ENCODE results near the gene MYRIP.

Gene MYRIP

GRCh38 chr3:40116478-40117177 lies 307.2 kb downstream of the MYRIP start:
- DNase-seq = no peak
- peaks cover 34% of the 10 kb centered on the region for H3K4me1 Mint-ChIP-seq
- peaks cover 7% of the 10 kb centered on the region for H3K27me3 Mint-ChIP-seq (ENCODE audit: low read depth, poor library complexity)
- no peak overlapping the region for H3K27ac Mint-ChIP-seq
- H3K9me3 Mint-ChIP-seq = no peaks in the 10 kb centered on the region
- no peak for TF ChIP-seq CTCF (IDR thresholded peaks at IDR 0.05)
- H3K4me3 Mint-ChIP-seq = no peak overlapping the region
- H3K36me3 Mint-ChIP-seq (ENCODE audit: low read depth) = no peaks in the 10 kb centered on the region

GRCh38 chr3:40118091-40118490 lies 308.7 kb downstream of the MYRIP start:
- Mint-ChIP-seq H3K36me3 (ENCODE audit: low read depth) (no peaks in the 10 kb centered on the region), H3K9me3 (no peaks in the 10 kb centered on the region)

GRCh38 chr3:40120067-40120692 lies 310.8 kb downstream of the MYRIP start:
- no peaks in the 10 kb centered on the region for H3K9me3 Mint-ChIP-seq
- no peaks in the 10 kb centered on the region for H3K36me3 Mint-ChIP-seq (ENCODE audit: low read depth)
- no peak for DNase-seq
- peaks cover 6% of the 10 kb centered on the region for H3K27me3 Mint-ChIP-seq (ENCODE audit: low read depth, poor library complexity)
- peaks cover 34% of the 10 kb centered on the region for H3K4me1 Mint-ChIP-seq
- H3K27ac Mint-ChIP-seq = peak overlapping the region; percentile 75
- no peak for TF ChIP-seq CTCF (IDR thresholded peaks at IDR 0.05)
- peak overlapping the region; percentile 32 for H3K4me3 Mint-ChIP-seq

More at GRCh38 chr3:40118091-40118490, 308.7 kb downstream of the MYRIP start:
- H3K27me3 Mint-ChIP-seq (ENCODE audit: low read depth, poor library complexity) = peaks cover 4% of the 10 kb centered on the region
- no peak overlapping the region for H3K27ac Mint-ChIP-seq
- peaks cover 34% of the 10 kb centered on the region for H3K4me1 Mint-ChIP-seq
- no peak for DNase-seq
- no peak overlapping the region for H3K4me3 Mint-ChIP-seq
- TF ChIP-seq CTCF (IDR thresholded peaks at IDR 0.05) = no peak

- DNase-seq = peak; percentile 34
- Mint-ChIP-seq H3K4me3 (peak overlapping the region; percentile 28), H3K36me3 (ENCODE audit: low read depth) (no peaks in the 10 kb centered on the region), H3K4me1 (peaks cover 34% of the 10 kb centered on the region), H3K27me3 (ENCODE audit: low read depth, poor library complexity) (peaks cover 6% of the 10 kb centered on the region), H3K9me3 (no peaks in the 10 kb centered on the region), H3K27ac (peak overlapping the region; percentile 75)
- TF ChIP-seq CTCF (IDR thresholded peaks at IDR 0.05) = no peak
Observed at GRCh38 chr3:40120806-40121205, 311.4 kb downstream of the MYRIP start.

GRCh38 chr3:40124918-40125317 lies 315.5 kb downstream of the MYRIP start:
- H3K9me3 Mint-ChIP-seq = no peaks in the 10 kb centered on the region
- H3K4me3 Mint-ChIP-seq = no peak overlapping the region
- H3K4me1 Mint-ChIP-seq = peaks cover 18% of the 10 kb centered on the region

More at GRCh38 chr3:40124918-40125317, 315.5 kb downstream of the MYRIP start:
- DNase-seq = no peak
- H3K36me3 Mint-ChIP-seq (ENCODE audit: low read depth) = no peaks in the 10 kb centered on the region
- TF ChIP-seq CTCF (IDR thresholded peaks at IDR 0.05) = no peak
- no peak overlapping the region for H3K27ac Mint-ChIP-seq
- H3K27me3 Mint-ChIP-seq (ENCODE audit: low read depth, poor library complexity) = peaks cover 6% of the 10 kb centered on the region

Data from nephron progenitor cell (in vitro differentiated cells).